HG03159 (cell line): ENCODE measurements around the gene PDLIM4.

Source experiments
- ATAC-seq: cut with Tn5 transposase; IDR thresholded peaks from one replicate; pipeline ENCODE4 v1.9.1; 2021; ENCODE audit warnings: mild to moderate bottlenecking, moderate library complexity; ENCODE audit not compliant: unreplicated experiment

The PDLIM4 gene

DNA sequence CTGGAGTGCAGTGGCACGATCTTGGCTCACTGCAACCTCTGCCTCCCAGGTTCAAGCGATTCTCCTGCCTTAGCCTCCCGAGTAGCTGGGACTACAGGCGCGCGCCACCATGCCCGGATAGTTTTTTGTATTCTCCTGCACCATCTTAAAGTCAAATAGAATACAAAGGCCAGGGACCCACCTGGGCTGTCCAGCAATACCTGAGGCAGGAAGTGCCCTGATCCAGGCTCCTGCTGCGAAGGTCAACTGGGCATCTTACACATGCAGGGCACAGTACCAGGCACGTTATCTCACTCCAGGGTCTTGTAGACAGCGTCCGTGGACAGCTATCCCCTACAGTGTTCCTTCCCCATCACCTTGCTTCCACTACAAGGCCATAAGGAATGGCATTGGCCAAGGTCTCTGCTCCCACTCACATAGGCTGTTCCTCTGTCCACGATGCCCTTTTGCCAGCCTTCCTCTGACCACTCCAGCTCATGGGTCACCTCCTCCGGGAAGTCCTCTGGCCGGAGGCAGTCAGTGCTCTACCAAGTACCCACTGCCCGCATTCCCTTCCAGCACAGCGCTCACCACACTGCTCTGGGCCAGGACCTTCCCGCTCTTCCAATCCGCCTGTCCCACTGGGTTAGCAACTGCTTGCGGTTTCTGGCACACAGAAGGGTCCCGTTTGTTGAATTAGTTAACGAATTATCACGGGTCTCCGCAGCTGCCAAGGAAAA lies 30.8 kb upstream of the PDLIM4 start:
- ATAC-seq: no peak

DNA sequence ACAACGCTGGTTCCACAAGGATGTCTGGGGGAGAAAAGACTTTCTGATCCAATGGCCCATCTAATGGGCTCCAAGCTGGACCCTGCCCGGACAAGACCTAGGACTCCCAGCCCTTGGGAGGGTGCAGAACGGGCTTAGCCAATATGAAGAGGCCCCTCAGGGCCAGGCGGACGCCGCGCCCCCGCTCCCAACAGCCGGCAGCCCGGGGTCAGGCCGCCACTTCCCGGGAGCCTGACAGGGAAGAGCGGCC lies 30.3 kb upstream of the PDLIM4 start:
- ATAC-seq: no peak

GRCh38 chr5:132227485-132228240 lies 29.8 kb upstream of the PDLIM4 start, which contains the start of gene P4HA2:
P4HA2 (minus strand) TSS chr5:132227853; CDS start chr5:132218626, 9,227 bp downstream.
- peak; percentile 88 for ATAC-seq

- ATAC-seq: no peak
Measured at GRCh38 chr5:132228241-132229035, 29.1 kb upstream of the PDLIM4 start.

DNA sequence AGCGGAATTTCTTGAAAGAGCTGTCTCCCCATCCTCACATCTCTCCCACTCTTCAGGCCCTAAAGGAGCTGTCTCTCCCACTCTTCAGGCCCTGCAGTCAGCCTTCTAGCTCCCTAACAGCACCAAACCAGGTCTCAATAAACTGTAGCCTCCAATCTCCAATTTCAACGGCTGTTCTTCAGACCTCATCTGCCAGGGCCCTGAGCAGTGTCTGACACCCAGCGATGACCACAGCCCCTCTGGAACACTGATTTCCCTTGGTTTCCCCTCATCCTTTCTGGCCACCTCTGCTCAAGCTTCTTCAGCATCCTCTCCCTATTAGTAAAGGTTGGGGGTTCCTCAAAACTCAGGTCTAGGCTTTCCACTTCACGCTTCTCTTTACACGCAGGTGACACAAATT lies 28.3 kb upstream of the PDLIM4 start:
- no peak for ATAC-seq

GRCh38 chr5:132230871-132231270 lies 26.6 kb upstream of the PDLIM4 start:
- ATAC-seq: no peak

GRCh38 chr5:132232465-132232864 lies 25.0 kb upstream of the PDLIM4 start:
- no peak for ATAC-seq

DNA sequence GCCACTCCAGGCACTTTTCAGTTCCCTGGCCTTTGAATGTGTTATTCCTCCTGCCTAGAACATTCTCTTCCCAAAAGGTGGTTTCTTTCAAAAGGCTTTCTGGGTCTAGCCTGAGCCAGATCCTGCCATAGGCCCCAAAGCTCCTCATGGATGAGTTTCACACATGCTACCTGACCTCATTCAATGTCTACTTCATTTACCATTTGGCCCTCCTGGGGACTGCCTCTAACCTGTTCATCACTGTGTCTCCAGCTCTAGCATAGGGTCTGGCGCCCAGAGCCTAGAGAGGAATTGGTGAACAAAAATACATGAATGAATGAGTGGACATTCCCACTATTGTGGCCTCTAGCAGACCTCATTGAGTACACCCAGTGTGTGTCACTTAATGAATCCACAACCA lies 24.4 kb upstream of the PDLIM4 start:
- no peak for ATAC-seq

DNA sequence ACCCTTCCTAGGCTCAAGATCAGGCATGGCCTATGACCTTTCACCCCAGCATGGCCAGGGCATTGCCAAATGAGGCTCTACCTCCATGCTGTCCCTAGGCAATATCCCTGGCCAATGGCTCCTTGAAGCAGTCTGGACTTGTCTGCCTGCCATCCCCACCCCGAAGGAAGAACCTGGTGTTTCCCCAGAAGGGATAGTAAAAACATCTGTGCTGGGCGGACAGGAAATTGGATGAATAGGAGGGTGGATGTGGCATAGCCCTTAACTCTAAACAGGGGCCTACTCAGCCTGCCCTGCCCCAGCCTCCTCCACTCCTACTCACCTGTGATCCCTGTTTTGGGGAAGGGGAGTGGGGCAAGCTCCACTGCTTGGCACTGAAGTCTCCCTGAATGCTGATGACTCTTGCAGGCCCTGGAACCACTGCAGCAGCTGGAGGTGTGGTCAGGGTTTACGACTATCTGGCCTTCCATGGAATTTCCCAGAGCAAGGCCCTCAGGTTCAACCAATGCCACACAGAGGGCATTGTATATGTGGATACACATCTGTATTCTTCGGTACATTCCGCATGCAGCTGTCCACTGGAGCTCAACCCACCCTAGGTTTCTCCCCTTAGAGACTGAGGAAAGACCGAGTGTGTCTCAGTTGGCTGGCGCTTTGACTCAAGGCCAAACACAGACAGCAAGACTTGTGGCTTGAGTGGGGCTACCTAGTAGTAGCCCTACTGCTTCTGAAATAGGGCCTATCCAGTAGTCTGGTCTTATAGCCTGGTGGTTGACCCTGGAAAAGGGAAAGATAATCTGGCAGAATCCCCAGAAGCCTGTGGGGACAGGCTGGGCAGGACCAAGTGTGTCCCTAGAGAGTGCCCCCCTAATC lies 23.4 kb upstream of the PDLIM4 start:
- no peak for ATAC-seq

- ATAC-seq: no peak
Measured at GRCh38 chr5:132234684-132235062, 22.8 kb upstream of the PDLIM4 start.

DNA sequence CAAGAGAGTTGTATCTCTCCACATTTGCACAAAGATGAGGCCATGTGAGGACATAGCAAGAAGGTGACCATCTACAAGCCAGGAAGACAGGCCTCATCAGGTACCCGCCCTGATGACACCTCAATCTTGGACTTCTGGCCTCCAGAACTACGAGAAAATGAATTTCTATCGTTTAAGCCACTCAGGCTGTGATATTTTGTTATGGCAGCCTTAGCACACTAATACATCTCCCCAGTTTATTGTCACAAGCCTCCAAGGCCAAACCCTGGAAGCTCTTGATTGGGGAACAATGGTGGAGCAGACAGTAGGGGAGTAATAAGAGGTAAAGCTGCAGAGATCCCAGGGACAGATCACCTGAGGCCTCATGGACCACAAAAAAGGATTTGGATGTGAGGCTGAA lies 22.2 kb upstream of the PDLIM4 start:
- ATAC-seq: no peak

DNA sequence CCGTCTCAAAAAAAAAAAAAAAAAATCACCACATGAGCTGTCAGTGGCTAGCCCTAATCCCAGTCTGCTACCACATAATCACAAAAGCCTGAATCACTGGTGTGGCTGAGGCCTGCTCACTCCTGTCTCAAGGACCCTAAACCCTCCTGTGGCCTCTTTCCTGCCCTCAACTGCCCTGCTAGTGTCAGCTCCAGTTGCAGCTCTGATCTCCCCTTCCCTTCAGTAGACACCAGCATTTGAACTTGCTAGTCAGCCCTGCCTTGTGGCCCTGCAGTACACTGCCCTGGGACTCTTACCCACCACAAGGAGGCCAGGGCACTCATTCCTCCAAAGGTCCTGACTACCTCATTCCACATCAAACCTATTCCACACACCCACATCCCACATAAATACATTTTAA lies 20.4 kb upstream of the PDLIM4 start:
- no peak for ATAC-seq

DNA sequence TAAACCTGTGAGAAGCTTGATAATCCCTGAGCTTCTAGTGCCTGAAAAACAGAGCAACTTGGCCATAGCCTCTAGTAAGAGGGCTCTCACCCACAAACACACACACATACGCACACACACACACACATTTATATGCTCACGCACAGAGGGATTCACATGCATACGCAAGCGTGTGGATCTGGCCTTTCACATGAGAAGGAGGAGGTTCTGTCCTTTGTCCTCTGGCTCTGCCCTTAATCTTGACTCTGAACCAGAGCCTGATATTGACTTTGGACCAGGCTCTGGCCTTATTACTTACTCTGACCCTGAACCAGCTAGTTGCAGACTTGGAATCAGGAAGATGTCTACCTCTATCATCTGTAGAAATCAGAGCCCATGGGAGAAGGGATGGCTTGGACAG lies 19.8 kb upstream of the PDLIM4 start:
- no peak for ATAC-seq

- peak; percentile 92 for ATAC-seq
Measured at GRCh38 chr5:132238169-132238744, 19.2 kb upstream of the PDLIM4 start.

GRCh38 chr5:132238901-132239500 lies 18.5 kb upstream of the PDLIM4 start:
- ATAC-seq: no peak

GRCh38 chr5:132239776-132240175 lies 17.7 kb upstream of the PDLIM4 start:
- ATAC-seq: no peak

DNA sequence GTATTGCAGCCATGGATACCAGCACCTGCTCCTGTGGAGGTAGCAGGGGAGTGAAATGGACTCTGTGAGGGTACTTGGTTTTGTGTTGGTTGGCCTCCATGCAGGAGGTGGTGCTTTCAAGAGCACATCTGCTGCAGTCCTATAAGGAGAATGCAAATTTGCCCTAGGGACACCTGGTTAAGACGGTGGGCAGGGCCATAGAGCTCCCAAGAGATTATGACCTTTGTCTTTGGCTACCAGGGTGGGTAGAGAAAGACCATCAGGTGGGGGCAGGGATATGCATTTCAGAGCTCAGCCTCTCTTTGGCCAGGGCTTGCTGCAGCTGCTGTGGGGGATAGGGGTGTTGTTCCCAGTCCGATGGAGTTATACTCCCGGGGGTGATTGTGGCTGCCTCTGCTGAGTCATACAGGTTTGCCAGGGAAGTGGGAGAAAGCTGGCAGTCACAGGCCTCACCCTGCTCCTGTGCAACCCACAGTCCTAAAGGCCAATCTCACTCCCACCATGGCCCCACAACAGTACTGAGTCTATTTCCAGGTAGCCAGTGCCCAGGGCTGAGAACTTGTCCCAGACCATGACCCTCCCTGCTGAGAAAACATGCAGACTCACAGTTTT lies 14.0 kb upstream of the PDLIM4 start:
- no peak for ATAC-seq

GRCh38 chr5:132245593-132245992 lies 11.9 kb upstream of the PDLIM4 start:
- ATAC-seq: no peak

GRCh38 chr5:132246806-132247205 lies 10.7 kb upstream of the PDLIM4 start:
- ATAC-seq: no peak

DNA sequence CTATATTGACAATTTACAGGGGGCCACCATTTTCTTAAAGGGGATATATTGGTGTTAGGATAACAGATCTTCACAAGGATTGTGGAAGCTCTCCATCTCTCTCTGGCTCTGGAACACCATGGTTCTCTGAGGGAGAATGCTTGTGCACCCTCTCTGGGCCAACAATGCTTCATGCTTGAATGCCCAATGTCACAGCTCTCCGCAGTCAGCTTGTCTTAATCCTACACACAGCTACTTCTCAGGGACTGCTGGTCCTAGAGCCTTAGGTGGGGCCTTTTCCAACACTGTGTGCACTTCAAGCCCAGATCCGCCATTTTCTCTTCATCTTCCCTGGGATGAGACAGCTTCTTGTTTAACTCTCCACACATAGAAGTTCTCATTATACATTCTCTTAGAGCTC lies 6.9 kb upstream of the PDLIM4 start:
- no peak for ATAC-seq
